ENCODE measurements around the gene POU3F3.

Gene POU3F3

DNA sequence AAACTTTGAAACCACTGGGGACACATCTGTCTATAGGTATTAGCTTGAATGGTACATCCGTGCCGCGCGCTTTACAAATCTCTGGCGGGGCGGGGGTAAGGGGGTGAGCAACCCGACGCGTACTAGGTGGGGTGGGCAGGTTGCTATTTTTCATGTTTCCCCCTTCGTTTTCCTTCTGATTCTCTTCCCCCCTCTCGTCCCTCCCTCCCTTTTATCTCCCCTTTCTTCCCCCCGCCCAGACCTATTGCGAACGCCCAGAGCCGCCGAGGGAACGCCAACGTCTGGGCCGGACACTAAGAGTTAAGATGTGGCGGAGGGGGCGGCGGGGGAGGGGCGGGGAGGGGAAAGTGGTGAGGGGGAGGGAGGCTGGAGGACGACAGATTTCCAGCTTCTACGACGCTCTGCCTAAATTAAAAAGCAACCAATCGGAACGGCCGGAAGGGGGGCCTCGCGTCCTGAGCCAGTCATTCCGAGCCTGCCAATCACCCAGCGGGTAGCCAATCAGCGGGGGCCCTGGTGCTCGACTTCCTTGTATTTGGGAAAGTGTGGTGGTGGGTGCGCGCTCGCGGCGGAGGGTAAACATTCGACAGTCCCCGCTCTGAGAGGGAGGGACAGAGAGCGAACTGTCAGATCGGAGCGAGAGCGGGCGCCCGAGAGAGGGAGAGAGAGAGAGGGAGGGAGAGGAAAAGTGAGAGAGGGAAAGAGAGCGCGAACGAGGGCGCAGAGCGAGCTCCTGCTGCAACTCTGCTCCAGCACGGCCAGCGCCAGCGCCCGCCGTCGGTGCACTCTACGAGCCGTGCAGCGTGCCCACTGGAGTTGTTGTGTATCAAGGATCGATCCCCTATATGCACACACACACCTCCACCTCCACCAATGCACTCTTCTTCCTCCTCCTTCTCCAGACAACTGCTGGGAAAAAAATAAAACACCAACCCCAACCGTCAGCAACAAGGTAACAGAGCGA is at the start of gene POU3F3:
TSS of gene POU3F3 (plus strand) at position 582 of the 964 bp plus-strand sequence. CDS start 1,396 bp downstream, outside the sequence.
- peak; percentile 18 for DNase-seq (ENCODE audit: low spot score)

DNA sequence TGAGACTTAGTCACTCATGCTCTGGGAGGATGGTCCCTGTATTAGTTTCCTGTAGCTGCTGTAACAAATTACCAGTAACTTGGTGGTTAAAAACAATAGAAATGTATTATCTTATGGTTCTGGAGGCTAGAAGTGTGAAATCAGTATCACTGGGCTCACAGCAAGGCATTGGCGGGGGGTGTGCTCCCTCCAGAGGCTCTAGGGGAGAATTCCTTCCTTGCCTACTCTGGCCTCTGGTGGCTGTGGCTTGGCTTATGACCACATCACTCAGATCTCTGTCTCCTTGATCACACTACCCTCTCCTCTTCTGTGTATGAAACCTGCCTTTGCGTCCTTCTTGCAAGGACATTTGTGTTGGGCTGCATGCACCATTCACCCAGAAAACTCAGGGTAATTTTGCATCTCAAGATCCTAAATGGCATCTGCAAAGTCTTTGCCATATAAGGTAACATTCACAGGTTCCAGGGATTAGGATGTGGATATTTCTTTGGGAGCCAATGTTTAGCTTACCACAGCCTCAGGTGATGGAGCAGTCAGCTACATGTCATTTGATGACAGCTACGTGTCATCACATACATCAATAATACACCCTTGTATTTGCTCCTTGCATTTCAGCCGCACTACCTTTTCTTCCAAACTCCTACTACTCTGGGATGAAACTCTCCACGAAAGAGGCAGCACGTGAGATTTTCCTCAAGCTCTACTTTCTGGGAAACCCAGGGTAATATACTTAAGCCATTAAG is 49.6 kb upstream of the POU3F3 start:
- no peak for DNase-seq (ENCODE audit: low spot score)

DNA sequence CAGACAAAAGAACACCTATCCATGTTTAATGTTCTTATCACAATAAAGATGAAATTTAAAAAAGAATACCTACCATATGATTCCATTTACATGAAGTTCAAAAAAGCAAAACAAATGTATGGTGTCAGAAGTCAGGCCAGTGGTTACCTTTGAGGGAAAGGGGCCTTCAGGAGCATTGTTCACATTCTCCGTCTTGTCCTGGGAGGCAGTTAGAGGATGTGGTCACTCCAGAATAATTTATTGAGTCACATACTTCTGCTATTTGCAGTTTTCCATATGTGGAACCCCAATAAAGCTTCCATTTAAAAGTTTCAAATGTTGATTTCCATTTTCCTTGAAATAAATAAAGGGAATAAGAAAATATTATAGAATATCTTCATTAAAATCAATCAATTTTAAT is 41.6 kb upstream of the POU3F3 start:
- DNase-seq (ENCODE audit: low spot score): no peak

DNA sequence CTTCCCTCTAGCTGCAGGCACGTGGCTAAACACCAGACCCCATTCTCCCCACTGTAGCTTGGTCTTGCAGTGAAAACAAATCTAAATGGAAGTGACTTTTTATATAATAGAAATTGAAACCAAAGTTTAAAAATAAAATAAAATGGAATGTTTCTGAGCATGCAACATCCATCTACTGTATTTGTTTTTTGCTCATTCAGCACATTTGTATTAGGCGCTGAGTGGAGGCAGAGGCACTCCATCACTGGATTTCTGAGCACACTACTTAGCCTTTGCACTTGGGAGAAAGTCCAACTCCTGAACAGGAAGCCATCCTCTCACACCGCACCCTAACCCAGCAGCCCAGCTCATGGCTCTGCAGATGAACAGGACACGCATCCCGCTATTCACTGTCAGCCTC is 37.8 kb upstream of the POU3F3 start:
- no peak for DNase-seq (ENCODE audit: low spot score)

DNA sequence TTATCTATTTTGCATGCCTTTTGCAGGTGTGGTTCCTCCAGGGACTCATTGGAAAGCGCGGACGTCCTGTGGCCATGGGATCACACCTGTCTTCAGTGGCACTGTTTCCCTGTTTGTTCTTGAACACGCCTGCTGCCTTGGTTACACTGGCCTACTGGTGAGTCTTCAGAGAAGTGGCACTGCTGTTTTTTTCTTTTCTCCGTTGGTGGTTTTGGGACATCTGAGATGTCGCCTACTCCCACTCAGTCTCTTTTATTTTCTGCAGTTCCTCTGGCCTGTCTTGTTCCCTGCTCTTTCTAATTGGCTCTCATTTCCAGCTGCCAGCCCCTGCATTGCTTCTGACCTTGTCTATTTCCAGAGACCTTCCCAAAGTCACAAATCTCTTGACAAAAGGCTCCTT is 35.7 kb upstream of the POU3F3 start:
- no peak for DNase-seq (ENCODE audit: low spot score)

DNA sequence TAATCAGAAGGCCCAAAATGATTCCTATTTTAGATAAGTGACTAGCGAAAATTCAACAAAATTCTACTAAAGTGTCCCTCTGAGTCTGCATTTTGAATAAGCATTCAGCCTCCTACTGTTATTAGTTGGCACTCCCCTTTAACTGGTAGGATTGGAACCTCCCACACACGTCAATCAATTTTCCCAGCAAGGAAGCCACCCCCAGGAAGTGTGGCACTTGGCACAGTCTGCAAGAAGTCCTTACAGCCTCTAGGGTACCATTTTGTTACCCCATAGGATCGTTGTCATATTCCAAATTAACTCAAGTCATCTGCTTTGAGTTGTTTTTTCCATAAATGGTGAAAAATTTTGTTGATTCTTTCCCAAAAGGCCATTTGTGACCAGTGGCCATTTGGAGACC is 33.8 kb upstream of the POU3F3 start:
- DNase-seq (ENCODE audit: low spot score): no peak

DNA sequence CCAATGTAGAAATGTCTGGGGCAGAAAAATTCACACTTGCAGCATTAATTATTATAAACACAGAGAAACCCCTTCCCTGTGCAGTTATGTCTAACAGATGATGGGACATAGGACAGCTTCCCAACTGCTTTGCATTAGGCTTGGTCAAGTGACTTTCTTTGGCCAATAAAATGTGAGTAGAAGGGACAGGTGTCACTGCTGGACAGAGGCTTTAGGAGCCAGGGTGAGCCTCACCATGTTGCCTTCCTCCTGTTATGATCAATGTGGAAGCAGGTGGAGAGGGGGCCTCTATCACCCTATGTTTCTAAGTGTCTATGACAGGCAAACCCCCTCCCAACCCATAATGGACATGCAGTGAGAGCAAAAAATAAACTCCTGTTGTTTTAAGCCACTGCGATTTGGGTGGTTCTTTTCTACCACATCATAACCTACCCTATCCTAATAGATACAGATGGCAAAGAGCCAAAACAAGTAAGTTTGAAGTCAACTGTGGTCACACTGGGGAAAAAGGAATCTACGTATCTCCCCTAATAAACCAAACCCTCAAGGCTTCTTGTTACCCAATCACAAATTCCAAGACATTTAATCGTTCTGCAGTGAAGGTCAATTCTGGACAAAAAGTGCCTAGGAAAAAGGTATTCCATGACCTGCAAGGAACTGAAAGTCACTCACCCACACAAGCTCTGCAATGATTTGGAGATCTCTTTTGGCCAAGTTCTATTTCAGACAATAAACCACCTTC is 28.6 kb upstream of the POU3F3 start:
- no peak for DNase-seq (ENCODE audit: low spot score)

DNA sequence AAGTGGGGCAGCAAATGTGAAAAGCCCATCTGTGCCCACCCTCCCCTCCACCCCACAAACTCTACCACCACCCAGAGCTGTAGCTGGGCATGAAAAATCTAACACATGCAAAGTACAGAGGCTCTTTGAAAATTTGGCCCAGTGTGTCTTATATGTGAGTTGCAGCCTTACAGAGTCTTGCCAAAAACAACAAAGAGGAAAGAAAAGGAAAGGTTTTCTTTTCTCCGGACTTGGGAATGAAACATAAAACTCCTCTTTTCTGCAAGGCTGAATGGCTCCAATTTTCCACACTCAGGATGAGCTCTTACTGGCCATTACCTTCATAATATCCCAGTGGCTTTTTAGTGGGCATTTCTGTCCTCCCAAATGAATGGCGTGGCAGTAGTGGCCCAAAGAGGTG is 27.9 kb upstream of the POU3F3 start:
- DNase-seq (ENCODE audit: low spot score): no peak

DNA sequence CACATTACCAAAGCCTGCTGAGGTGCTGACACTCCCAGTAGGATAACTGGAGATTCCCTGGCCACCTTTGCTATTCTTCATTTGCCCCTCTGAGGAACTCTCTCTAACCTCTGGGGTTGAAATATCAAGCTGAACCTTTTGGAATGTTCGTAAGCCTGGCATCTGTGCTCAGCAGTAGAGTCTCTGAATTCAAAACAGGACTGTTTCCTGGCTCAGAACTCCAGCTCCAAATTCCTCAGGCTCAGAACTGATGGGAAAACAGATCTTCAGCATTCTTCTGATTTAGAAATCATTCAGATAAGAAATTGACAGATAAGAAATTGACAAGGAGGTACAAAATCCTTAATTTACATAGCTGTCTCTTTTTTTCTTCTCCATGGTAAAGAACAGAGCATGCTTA is 22.2 kb upstream of the POU3F3 start:
- DNase-seq (ENCODE audit: low spot score): no peak

DNA sequence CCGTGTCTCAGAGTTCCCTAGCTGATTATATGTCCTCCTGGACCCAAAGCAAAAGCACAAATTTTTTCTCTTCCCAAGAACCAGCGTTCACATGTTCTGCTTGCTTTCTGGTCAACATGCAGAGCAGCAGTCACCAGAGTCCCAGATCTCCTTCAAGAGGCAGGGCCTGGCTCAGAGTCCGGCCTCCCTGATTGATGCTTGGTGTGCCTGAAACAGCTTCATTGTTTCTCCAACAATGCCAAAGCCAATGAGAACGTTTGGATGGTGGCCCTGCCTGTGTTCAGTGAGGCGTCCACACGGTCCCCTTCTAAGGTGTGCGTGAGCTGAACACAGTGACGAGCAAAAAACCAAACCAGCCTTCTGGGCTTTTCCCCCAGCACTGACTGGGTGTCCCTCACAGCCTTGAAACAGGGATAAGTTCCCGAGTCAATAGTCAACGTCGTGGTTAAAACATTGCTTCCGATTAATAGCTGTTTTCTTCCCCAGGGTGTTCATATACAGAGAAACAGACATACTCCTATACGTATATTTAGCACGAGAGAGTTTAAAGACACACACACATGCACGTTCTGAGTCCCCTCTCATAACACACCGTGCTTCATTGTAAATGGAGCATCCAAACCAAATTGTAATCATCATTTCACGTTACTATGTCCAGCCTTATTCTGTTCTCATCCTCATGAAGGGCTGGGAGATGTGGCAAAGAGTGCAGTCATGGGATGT is 19.3 kb upstream of the POU3F3 start:
- no peak for DNase-seq (ENCODE audit: low spot score)

DNA sequence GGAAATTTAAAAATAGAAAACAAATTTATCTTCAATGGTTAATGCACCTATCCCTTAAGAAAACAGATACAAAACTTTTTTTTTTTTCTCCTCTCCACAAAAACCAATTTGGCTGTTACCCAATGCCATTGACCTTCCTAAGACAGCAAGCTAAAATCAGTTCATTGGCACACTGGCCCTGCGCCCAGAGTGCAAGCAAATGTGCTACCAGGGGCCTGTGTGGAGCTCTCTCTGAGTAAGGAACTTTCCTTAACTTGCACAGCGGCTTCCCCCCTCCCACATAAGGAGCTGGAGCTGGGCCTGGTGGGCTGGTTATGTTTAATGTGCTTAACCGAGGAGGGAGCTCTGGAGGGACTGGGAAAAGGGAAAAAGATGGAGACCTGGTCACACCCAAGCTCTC is 17.6 kb upstream of the POU3F3 start:
- no peak for DNase-seq (ENCODE audit: low spot score)

DNA sequence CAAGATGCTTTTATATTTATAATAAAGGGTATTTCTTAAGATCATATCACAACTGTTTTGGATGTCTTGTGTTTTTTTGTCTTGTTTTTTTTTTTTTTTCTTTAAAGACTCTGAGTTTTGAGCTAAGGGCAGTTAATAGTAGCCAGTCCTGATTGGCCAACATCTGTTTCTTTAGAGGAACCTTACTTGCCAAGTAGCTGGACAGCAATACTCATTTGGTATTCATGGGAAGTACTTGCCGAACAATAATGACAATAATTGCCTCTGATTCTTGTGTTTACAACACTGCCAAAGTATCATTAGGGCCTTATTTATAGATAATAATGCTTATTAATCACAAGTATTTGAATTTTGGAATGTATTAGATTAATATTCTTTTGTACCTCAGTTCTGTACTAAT is 17.1 kb upstream of the POU3F3 start:
- no peak for DNase-seq (ENCODE audit: low spot score)

DNA sequence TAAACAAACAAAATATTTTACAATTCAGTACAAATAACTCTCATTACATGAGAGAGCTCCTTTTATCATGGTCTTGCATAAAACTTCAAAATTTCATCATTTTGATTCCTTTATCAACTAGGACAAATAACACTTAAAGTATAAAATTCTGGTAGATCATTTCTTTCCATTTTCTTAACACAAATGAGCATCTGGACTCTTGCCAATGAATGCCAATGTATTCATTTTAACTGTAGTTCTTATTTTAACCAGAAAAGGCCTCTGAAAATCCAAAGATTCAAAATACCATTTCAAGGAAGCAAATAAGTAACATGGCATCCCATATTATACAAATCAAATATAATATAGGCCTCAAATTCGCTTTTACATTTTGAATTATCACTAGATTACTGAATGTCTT is 13.8 kb upstream of the POU3F3 start:
- DNase-seq (ENCODE audit: low spot score): no peak

DNA sequence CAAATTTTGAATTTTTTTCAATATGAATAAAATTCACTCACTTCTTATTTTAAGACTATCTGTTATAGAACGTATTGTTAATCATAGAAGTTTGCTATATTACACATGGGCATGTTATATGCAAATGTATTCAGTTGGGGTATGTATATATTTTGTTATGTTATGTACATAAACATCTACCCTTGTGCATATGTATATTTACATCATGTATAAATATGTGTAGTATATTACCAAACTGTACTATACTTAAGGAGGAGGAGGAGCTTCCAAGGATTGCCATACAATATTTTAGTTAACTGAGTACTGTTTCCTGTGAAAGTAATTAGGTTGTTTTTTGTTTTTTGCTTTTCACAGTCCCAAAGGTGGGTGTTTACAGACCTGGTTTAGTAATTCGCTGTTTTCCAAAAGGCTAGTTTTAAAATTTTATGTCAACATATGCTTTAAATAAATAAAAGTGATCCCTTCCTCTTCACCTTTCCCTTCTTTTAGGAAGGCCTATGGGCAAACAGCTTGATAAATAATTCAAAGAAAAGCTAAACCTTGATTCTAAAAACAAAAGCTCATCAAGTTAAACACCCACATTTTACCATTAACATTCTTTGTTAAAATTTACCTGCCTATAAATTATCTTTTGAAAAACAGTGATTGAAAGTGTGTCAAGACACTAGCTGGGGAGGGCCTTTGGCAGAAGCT is 12.9 kb upstream of the POU3F3 start:
- DNase-seq (ENCODE audit: low spot score): no peak

DNA sequence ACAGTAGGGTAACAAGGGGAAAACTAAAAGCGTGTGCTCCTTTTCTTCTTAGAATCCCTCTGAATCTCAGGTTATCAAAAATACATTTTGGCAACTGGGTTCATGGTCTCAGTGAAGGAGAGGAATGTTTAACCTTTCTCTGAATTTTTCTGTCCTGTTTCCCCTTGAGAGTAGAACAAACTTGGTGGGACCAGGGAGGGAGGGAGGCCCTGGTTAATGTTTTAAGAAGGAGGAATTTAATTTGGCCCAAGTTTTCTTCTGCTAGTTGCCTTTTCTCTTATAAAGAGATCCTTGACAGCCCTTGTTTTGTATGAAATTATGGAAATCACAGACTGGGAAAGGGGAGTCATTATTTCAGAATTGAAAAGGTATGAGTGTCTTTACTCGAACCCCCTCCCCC is 12.2 kb upstream of the POU3F3 start:
- no peak for DNase-seq (ENCODE audit: low spot score)

DNA sequence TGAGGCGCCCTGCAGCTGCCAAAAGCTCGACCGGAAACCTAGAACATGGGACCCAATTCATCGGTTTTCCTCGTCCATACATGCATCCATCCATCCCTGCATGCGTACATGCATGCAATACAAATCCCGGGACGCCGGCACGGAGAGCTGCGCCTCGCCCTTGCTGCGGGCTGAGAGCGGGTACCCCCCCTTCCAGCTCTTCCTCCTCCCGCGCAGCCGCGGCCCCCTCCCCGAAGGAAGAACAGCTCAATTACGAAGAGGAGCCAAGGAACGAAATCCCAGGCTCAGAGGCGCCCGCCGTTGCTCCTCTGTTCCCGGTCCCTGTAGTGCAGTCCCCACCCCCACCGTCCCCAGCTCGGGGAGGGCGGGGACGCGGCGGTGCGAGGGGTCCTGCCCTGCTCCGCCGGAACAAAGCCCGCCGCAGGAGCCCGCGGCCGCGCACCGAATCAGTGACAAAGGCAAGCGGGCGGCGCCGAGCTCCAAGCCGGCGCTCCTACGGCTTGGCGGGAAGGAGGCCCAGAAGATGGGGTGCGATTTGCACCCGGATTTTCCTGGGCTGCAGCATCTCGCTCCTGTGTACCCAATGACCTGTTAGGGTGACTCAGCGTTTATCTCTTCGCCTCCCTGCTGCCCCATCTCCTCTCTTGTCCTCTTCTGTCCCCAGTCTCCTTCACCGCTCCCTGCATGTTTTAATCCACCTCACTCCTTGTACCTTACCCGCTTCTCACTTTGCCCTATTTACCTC is 8.9 kb upstream of the POU3F3 start:
- DNase-seq (ENCODE audit: low spot score): no peak

DNA sequence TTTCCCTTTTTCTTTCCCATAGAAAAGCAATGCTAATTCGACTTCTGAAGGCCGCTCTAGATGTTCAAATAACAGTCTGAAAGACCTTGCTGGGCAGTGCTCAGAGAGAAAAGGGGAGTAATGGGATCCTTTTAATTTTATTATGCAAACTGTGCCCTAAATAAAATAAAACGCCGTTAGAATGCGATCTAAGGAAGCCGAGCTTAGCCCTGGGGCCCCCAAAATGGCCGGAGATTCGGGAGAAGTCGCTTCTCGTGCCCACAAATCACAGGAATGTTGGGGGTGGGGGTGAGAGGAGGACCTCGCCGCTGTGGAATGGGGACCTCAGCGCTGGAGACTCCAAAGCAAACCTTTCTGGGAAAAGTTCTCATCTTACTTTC is 8.4 kb upstream of the POU3F3 start:
- DNase-seq (ENCODE audit: low spot score): no peak

DNA sequence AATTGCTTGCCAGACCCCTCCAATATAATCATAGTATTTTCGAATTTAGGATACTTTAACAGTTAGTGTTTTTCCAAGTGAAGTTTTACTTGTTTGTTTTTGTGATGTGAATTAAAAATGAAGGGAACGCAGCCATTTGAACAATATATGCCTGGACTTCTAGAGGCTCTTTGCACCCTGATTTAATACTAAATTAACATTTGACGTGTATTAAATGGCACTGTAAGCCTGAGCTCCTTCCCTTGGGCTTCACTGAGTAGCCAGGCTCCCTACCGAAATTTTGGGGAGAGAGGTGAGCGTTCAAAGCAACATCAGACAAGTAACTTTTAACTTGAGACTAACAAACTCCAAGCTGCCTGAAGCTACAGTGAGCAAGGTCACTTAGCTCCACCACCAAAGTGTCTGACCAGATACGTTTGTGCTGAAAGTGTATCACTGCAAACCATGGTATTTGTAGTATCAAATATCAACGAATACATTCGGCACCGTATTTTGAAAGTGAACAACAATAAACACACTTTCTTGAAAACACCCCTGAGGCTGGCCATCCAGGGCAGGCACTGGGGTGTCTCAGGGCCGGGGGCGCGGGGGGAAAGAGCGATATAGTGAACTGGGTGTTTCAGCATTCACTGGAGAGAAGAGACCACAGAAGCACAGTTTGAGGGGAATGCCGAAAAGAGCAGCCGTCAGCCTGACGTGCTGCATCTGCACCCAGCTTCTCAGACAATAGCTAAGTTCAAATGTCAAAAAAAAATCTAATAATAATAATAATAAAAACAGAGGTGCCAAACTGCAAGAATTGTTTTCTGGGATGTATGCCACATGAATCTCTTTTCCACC is 7.7 kb upstream of the POU3F3 start:
- no peak for DNase-seq (ENCODE audit: low spot score)

DNA sequence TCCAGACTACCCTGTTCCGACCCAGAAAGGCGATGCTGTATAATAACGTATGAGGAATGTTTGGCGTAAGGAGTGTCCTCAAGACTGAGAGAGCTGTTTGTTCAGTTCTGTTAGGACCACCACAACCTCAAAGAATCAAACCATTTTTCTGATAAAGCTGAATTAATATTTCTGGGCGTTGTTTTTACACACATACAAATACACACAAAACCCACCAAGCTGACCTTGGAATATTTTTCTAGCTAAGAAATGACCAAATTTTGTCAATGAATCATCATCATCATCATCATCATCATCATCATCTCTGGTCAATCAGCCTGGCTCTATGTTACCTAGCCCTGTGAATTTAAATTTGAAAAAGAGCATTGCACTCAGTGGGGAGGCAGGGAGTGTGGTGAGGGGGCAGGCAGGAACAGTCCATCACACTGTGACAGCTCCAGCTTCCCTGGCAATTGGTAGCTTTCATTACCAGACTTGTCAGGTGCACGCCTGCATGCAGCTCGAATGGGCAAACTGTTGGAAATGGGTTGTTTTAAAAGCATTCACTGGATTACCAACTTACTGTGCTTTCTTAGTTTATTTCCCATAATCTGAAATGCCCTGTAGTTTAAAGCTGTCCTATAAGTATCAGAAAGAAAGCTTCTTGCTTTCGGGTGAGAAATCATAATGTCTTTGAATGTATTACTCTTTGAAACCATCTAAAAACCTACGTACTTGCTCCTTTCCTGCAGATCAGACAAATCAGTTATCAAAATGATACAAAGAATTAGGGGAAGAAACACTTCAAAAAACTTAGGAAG is 6.9 kb upstream of the POU3F3 start:
- no peak for DNase-seq (ENCODE audit: low spot score)
